GM12892 (cell line): ENCODE measurements around the gene PID1.

Source experiments
- POLR2A ChIP-seq: IDR thresholded peaks from 2 replicates; pipeline ENCODE4 v1.6.1; 2011; ENCODE audit warnings: low read depth, low read length, control low read depth
- TAF1 ChIP-seq: IDR thresholded peaks from 2 replicates; pipeline ENCODE4 v1.6.1; 2011; ENCODE audit warnings: low read depth, mild to moderate bottlenecking, control low read depth, low read length, borderline replicate concordance

DNA sequence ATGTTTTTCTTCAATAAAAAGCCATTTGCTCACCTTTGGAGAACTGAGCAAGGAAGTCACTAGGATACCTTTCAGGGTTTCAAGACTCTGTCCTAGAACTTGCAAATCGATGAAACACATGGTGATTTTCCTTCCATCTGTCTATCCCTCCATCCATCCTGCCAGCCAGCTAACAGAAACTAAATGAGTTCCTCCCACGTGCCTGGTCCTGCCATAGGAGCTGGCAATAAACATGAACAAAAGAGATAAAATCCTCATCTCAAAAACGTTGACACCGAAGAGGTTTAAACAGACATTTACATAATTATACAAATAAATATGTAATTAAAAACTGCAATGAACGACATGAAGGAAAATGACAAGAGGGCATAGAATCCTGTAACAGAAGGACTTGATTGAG, 249.0 kb downstream of the PID1 start:
- TF ChIP-seq POLR2A = no peak
- no peak for TF ChIP-seq TAF1
